Activated B cell treated with CpG ODN at 0.5 μM for 24 hours (primary cell): ENCODE data around the gene PCNX1. TPM values are rescaled to one million over a fixed set of nuclear protein-coding genes. Genes with fewer than 3 reads are reported as not detected.

Experiments
- ATAC-seq: fragments of 200-7000 bp; cut with Tn5 transposase; one replicate; pipeline ENCODE4 v1.10.0; 2021; ENCODE audit warnings: low read depth, mild to moderate bottlenecking, moderate library complexity
- CTCF ChIA-PET: fragments of 350-600 bp; sonication (Branson Sonifier 250); formaldehyde crosslinking; loops from one replicate; lab custom pipeline; 2021; ENCODE audit warnings: antibody characterized with exemption; lab: Charles Lee
- POLR2A ChIA-PET: fragments of 350-600 bp; sonication (Branson Sonifier 250); formaldehyde crosslinking; loops from one replicate; lab custom pipeline; 2021; ENCODE audit warnings: antibody characterized with exemption; lab: Charles Lee
- DNase-seq: peaks from one replicate; pipeline ENCODE4 v3.0.0; 2022
- H3K27ac Mint-ChIP-seq: one replicate; pipeline ENCODE4 v1.8.0; 2020; ENCODE audit warnings: mixed read lengths
- H3K27me3 Mint-ChIP-seq: one replicate; pipeline ENCODE4 v1.8.0; 2021; ENCODE audit warnings: mixed read lengths
- H3K36me3 Mint-ChIP-seq: one replicate; pipeline ENCODE4 v1.8.0; 2021; ENCODE audit warnings: low read depth, mixed read lengths
- H3K4me1 Mint-ChIP-seq: one replicate; pipeline ENCODE4 v1.8.0; 2021; ENCODE audit warnings: mixed read lengths
- H3K4me3 Mint-ChIP-seq: one replicate; pipeline ENCODE4 v1.8.0; 2020; ENCODE audit warnings: mild to moderate bottlenecking, mixed read lengths
- H3K9me3 Mint-ChIP-seq: one replicate; pipeline ENCODE4 v1.8.0; 2020; ENCODE audit warnings: mixed read lengths
- intact Hi-C: fragments of 100-400 bp; cut with micrococcal nuclease; formaldehyde crosslinking; loops from one replicate; pipeline ENCODE4 v1.15.1; 2024
- total RNA-seq: library from RNA; stranded (reverse); gene quantifications from 2 replicates; pipeline ENCODE4 v1.2.3, GENCODE V29; 2022
- TF ChIP-seq, protein P1 (sequence below): fragments of 200-600 bp; IDR thresholded peaks from one replicate; pipeline ENCODE4 v1.8.0; 2022; ENCODE audit warnings: antibody characterized with exemption, mild to moderate bottlenecking

Gene PCNX1
- total RNA-seq, 1 donor from 2014 or later, result 64.7 TPM

DNA sequence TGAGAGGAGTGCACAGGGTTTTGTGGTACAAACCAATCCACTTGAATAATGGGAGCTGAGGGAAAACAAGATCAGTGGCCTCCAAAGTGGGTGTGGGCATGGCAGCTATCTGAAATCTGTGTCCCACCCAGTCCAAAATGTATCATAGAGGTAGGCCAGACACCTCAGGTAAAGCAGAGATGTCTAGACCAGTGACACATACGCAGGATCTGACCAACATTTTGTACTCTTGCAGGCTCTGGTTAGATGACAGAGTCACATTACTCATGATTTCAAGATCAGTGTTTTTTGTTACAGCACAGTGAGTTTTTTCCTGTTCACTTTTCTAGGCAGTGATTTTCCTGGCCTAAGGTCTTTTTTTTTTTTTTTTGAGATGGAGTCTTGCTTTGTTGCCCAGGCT is 211.8 kb downstream of the PCNX1 start:
- no peaks in the 10 kb centered on the region for H3K27me3 Mint-ChIP-seq
- intact Hi-C loops, result loop anchor here (5.0 kb wide), 1 partner anchor 283 kb away; no protein-coding TSS in a partner anchor
- ChIA-PET CTCF (interaction anchor here (1.1 to 2.4 kb wide), 2 partner anchors 15 to 634 kb away, joined by 3 to 8 read pairs; no protein-coding TSS in a partner anchor), POLR2A (interaction anchor here (1.1 kb wide), 1 partner anchor 16 kb away, joined by 3 read pairs; no protein-coding TSS in a partner anchor)
- H3K4me3 Mint-ChIP-seq, result no peak overlapping the region
- peak overlapping the region; percentile 93 for H3K27ac Mint-ChIP-seq
- H3K4me1 Mint-ChIP-seq, result peaks cover 40% of the 10 kb centered on the region
- H3K9me3 Mint-ChIP-seq, result no peaks in the 10 kb centered on the region
- ATAC-seq, result no peak
- H3K36me3 Mint-ChIP-seq, result peaks cover 4% of the 10 kb centered on the region
- DNase-seq, result no peak
- TF ChIP-seq, protein P1, sequence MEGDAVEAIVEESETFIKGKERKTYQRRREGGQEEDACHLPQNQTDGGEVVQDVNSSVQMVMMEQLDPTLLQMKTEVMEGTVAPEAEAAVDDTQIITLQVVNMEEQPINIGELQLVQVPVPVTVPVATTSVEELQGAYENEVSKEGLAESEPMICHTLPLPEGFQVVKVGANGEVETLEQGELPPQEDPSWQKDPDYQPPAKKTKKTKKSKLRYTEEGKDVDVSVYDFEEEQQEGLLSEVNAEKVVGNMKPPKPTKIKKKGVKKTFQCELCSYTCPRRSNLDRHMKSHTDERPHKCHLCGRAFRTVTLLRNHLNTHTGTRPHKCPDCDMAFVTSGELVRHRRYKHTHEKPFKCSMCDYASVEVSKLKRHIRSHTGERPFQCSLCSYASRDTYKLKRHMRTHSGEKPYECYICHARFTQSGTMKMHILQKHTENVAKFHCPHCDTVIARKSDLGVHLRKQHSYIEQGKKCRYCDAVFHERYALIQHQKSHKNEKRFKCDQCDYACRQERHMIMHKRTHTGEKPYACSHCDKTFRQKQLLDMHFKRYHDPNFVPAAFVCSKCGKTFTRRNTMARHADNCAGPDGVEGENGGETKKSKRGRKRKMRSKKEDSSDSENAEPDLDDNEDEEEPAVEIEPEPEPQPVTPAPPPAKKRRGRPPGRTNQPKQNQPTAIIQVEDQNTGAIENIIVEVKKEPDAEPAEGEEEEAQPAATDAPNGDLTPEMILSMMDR, result no peak

DNA sequence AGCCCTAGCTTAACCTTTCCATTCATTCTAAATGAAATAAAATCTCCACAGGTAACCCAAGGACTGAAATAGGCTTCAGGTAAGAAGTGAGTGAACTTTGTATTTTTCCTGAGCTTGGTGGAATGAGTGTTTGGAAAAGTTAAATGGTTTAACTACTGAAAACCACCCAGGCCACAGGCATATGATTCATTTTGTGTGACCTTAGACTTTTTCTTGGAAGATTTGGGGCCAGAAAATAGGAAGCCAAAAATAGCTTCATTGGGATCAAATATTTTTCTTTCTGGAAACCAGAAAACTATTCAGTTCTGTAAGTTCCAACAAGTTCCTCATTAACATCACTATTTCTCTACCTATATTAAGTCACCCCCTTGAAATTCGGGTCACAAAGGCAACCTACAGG is 212.6 kb downstream of the PCNX1 start:
- peaks cover 40% of the 10 kb centered on the region for H3K4me1 Mint-ChIP-seq
- no peak for ATAC-seq
- H3K27me3 Mint-ChIP-seq, result no peaks in the 10 kb centered on the region
- ChIA-PET POLR2A (interaction anchor here (1.1 kb wide), 1 partner anchor 15 kb away, joined by 3 read pairs; no protein-coding TSS in a partner anchor), CTCF (interaction anchor here (1.1 to 2.4 kb wide), 3 partner anchors 16 to 633 kb away, joined by 3 to 8 read pairs (median 3); no protein-coding TSS in a partner anchor)
- no peak overlapping the region for H3K4me3 Mint-ChIP-seq
- intact Hi-C loops, result loop anchor here (5.0 kb wide), 1 partner anchor 282 kb away; no protein-coding TSS in a partner anchor
- no peak for DNase-seq
- TF ChIP-seq, protein P1, result no peak
- no peak overlapping the region for H3K27ac Mint-ChIP-seq
- H3K9me3 Mint-ChIP-seq, result no peaks in the 10 kb centered on the region
- peaks cover 4% of the 10 kb centered on the region for H3K36me3 Mint-ChIP-seq

DNA sequence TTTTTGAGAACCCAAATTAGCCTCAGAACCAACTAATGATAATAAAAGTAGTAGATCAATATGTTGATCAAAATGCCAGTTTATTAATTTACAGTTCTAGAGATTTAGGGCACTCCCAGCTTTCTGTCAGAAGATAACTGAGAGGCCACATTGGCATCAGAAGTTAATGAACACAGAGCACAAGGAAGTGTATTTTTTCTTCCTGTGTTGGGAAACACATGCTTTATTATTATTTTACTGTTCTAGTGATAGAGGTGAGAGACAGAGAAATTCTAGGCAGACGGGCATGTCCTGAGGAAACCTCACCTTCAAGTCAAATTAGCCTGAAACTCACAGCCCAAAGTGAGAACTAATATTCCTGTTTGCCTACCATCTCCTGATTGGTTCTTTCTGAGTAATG is 213.7 kb downstream of the PCNX1 start:
- TF ChIP-seq, protein P1, result no peak
- Mint-ChIP-seq H3K4me1 (peaks cover 32% of the 10 kb centered on the region), H3K9me3 (no peaks in the 10 kb centered on the region), H3K27me3 (no peaks in the 10 kb centered on the region), H3K27ac (no peak overlapping the region), H3K4me3 (no peak overlapping the region), H3K36me3 (peaks cover 4% of the 10 kb centered on the region)
- ChIA-PET POLR2A (no interaction called here), CTCF (interaction anchor here (1.4 kb wide), 1 partner anchor 17 kb away, joined by 3 read pairs; no protein-coding TSS in a partner anchor)
- ATAC-seq (no peak), DNase-seq (no peak)
- intact Hi-C loops, result no loop called here

DNA sequence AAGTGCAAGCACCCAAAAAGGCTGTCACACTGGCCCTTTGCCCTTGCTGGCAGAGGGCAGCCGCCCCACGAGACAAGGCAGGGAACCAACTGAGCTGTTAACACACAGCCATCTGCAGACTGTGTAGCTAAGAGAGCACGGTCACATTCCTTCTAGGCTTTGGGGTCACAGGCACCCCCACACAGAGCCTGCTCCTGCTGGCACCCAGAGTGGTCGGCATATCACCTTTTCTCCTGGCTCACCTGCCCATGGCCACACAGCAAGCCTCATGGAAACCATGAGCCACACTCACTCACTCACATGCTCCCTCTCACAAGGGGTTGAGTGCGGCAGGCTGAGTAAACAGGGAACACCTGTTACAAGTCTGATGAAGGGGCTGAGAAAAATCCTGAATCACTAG is 214.5 kb downstream of the PCNX1 start:
- intact Hi-C loops, result no loop called here
- CTCF ChIA-PET, result no interaction called here
- Mint-ChIP-seq H3K36me3 (peaks cover 4% of the 10 kb centered on the region), H3K27me3 (no peaks in the 10 kb centered on the region), H3K4me1 (peaks cover 25% of the 10 kb centered on the region), H3K4me3 (no peak overlapping the region), H3K9me3 (no peaks in the 10 kb centered on the region), H3K27ac (no peak overlapping the region)
- ATAC-seq (no peak), DNase-seq (no peak)
- POLR2A ChIA-PET, result no interaction called here
- TF ChIP-seq, protein P1, result no peak

DNA sequence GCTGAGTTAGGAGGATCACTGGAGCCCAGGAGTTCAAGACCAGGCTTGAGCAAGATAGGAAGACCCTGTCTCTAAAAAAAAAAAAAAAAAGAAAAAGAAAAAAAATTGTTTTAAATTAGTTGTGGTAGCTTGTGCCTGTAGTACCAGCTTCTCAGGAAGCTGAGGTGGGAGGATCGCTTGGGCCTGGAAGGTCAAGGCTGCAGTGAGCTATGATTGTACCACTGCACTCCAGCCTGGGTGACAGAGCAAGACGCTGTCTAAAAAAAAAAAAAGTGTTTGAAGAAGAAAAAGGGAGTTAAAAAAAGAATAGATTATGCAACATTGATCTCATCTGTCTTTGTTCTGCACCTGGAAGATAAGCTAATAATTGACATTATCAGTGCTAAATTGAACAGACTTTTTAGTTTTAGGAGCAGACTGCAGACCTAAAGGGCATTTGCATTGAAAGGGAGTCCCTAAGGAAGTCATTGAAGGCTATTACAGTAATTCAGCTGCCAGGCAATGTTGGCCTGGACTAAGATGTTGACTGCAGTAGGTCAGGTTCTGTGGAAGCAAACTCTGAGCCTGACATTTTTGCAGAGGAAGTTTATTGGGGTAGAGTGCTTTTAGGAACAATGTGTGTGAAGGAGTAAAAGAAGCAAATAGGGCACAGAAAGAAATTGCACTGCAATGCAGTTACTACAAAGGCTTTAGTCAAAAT is 215.8 kb downstream of the PCNX1 start:
- peaks cover 12% of the 10 kb centered on the region for H3K4me1 Mint-ChIP-seq
- no peak for ATAC-seq
- POLR2A ChIA-PET, result interaction anchor here (0.6 to 0.7 kb wide), 3 partner anchors 20 to 602 kb away, joined by 3 to 6 read pairs (median 4); no protein-coding TSS in a partner anchor
- intact Hi-C loops, result no loop called here
- TF ChIP-seq, protein P1, result no peak
- CTCF ChIA-PET, result interaction anchor here (1.0 kb wide), 1 partner anchor 19 kb away, joined by 7 read pairs; no protein-coding TSS in a partner anchor
- H3K36me3 Mint-ChIP-seq, result peaks cover 4% of the 10 kb centered on the region
- no peak overlapping the region for H3K27ac Mint-ChIP-seq
- H3K4me3 Mint-ChIP-seq, result no peak overlapping the region
- no peak for DNase-seq
- no peaks in the 10 kb centered on the region for H3K27me3 Mint-ChIP-seq
- no peaks in the 10 kb centered on the region for H3K9me3 Mint-ChIP-seq
